Activated T-cell treated with anti-CD3 and anti-CD28 coated beads for 48 hours (primary cell): ENCODE results near the gene AAMDC.
"Not testable (repeated sequence)": the region's sequence is repeated elsewhere in the genome, so short reads cannot be mapped to it uniquely, and the experiment has no call there.

ENCODE experiments used
- DNase-seq: peaks from one replicate; pipeline ENCODE4 v3.0.0-alpha.2; 2020; ENCODE audit warnings: low read depth

The AAMDC gene

GRCh38 chr11:77886401-77886800, 65.5 kb downstream of the AAMDC start:
- DNase-seq, result no peak

- not testable (repeated sequence) for DNase-seq
These were observed 68.1 kb downstream of the AAMDC start for GRCh38 chr11:77889045-77889444.

DNA sequence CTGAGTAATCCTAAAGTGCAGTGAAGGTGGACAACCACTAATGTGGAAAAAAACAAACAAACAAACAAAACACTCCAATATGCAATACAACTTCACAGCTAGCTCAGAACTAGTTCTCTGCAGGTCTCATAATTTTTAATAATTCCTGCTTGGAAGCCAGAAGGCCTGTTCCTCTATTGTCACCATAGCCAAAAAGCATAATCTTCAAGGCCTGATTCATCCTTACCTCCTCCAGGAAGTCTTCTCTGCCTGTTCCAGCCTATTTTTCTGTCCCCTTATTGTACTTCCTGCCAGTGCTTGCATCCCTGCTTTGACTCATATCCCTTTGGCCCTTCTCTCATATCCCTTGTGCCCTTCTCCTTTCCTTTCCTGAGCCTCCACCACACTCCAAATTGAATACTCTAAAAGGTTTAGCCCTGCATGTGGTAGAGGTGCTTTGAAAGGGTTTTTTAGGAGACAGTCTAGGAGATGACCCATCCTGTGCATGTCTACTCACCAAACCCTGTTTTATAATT, 69.2 kb downstream of the AAMDC start:
- DNase-seq, result not testable (repeated sequence)

GRCh38 chr11:77890619-77891056, 69.7 kb downstream of the AAMDC start:
- DNase-seq, result not testable (repeated sequence)

- not testable (repeated sequence) for DNase-seq
These were observed 70.3 kb downstream of the AAMDC start for GRCh38 chr11:77891256-77891655.

GRCh38 chr11:77891703-77892102, 70.8 kb downstream of the AAMDC start:
- not testable (repeated sequence) for DNase-seq

DNA sequence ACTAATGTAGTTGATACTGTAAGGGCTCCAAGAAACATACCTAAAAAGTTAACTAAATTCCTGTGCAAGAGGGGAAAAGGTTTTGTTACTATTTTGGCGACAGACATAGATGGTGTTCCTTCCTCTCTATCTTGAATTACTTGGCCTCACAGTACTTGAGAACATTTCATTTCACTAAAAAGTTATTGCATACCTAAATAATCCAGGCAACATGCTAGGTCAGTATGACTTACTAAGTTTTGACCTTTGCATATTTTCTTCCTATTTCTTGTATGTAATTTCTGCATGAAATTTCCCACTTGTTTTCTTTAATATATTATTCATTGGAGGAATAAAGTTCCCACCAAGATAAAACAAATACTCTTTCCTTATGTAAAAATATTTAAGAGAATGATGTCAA, 74.0 kb downstream of the AAMDC start:
- not testable (repeated sequence) for DNase-seq

- DNase-seq, result no peak
These were observed 87.9 kb downstream of the AAMDC start for GRCh38 chr11:77908835-77909234.

DNA sequence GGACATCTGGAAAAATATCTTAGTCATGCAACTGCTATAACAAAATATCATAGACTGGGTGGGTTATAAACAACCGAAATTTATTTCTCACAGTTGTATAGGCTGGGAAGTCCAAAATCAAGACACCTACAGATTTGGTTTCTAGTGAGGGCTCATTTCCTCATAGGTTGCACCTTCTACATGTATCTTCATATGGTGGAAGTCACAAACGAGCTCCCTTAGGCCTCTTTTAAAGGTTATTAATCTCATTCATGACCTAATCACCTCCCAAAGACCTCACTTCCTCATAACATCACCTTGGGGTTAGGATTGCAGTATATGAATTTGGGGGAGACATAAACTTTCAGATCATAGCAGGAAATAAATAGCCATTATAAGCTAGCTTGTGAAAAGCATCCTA, 88.3 kb downstream of the AAMDC start:
- DNase-seq, result no peak

GRCh38 chr11:77910828-77911227, 89.9 kb downstream of the AAMDC start:
- not testable (repeated sequence) for DNase-seq

DNA sequence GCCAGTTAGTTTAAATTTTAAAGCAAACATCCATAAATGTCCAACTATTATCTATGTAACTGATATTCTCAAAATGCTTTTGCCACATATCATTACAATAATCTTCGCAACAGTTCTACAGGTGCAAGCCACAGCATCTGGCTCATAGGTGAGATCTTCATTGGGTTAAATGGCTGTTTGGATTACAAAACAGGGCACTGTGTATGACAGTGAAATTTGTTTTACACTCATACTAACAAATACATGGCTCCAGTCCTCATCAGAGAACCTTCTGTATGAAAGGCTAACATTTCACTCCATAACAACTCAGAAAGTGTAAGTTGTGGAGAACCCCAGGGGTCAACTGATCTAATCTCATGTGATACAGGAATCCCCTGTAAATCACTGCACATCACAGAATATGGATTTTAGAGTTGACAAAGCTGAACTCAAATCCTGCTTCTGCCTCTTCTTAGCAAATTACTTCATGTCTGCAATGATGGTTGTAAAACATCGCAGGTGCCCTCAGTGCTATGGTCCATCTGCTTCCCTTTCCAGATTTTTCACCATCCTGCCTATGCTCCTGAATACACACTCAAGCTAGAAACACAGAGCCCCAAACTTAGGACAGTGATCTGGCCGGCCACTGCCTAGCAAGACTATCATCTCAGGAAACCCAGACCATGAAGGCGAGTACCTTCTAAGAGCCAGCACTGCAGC, 92.8 kb downstream of the AAMDC start:
- DNase-seq, result not testable (repeated sequence)

DNA sequence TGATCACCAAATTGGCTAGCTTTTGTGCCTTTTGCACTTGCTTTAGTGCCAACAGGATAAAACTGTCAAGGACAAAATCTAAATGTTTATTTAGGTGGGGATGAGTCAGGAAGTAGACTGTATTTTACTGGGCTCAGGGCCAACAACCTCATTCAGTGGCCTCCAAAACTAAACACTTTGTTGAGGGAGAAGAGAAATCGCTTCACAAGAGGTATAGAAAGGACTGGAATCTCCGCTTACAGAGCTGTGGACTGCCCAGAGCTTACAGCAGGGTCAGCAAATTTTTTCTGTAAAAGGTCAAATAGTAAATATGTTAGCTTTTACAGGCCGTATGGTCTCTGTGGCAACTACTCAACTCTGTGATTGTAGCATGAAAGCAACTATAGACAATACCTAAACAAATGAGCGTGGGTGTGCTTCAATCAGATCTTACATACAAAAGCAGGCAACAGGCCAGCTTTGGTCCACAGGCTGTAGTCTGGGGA, 93.4 kb downstream of the AAMDC start:
- not testable (repeated sequence) for DNase-seq

DNA sequence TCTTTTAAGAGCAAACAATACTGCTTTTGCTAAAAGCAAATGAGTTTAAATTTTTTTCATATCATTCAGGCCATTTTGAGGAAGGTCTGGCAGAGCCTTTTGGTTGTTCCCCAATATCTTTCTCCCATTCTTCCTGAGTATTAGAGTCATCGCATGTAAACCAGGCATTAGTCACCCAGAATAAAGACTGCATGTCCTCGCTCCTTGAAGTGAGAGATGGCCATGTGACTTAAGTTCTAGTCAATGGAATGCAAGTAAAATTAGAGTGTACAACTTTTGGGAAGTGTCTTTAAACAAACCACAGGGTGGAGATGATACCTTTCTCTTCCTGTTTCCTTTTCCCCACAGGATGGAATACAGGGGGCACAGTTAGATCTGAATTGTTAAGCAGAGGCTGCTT, 96.8 kb downstream of the AAMDC start:
- not testable (repeated sequence) for DNase-seq
